Hair follicular keratinocyte (primary cell): Measurements from ENCODE around the gene KANSL1L. TPM values are rescaled to one million over a fixed set of nuclear protein-coding genes. Genes with fewer than 3 reads are reported as not detected.

Experiments used
- total RNA-seq: library from RNA; depleted of rRNA; stranded (reverse); fragments of >200 nt; gene quantifications from 2 replicates; pipeline ENCODE4 v1.2.3, GENCODE V29; 2015

KANSL1L gene, protein sequence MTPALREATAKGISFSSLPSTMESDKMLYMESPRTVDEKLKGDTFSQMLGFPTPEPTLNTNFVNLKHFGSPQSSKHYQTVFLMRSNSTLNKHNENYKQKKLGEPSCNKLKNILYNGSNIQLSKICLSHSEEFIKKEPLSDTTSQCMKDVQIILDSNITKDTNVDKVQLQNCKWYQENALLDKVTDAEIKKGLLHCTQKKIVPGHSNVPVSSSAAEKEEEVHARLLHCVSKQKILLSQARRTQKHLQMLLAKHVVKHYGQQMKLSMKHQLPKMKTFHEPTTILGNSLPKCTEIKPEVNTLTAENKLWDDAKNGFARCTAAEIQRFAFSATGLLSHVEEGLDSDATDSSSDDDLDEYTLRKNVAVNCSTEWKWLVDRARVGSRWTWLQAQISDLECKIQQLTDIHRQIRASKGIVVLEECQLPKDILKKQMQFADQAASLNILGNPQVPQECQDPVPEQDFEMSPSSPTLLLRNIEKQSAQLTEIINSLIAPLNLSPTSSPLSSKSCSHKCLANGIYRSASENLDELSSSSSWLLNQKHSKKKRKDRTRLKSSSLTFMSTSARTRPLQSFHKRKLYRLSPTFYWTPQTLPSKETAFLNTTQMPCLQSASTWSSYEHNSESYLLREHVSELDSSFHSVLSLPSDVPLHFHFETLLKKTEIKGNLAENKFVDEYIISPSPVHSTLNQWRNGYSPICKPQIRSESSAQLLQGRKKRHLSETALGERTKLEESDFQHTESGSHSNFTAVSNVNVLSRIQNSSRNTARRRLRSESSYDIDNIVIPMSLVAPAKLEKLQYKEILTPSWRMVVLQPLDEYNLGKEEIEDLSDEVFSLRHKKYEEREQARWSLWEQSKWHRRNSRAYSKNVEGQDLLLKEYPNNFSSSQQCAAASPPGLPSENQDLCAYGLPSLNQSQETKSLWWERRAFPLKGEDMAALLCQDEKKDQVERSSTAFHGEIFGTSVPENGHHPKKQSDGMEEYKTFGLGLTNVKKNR
- total RNA-seq: 3.0 and 4.8 TPM in 2 replicates

DNA sequence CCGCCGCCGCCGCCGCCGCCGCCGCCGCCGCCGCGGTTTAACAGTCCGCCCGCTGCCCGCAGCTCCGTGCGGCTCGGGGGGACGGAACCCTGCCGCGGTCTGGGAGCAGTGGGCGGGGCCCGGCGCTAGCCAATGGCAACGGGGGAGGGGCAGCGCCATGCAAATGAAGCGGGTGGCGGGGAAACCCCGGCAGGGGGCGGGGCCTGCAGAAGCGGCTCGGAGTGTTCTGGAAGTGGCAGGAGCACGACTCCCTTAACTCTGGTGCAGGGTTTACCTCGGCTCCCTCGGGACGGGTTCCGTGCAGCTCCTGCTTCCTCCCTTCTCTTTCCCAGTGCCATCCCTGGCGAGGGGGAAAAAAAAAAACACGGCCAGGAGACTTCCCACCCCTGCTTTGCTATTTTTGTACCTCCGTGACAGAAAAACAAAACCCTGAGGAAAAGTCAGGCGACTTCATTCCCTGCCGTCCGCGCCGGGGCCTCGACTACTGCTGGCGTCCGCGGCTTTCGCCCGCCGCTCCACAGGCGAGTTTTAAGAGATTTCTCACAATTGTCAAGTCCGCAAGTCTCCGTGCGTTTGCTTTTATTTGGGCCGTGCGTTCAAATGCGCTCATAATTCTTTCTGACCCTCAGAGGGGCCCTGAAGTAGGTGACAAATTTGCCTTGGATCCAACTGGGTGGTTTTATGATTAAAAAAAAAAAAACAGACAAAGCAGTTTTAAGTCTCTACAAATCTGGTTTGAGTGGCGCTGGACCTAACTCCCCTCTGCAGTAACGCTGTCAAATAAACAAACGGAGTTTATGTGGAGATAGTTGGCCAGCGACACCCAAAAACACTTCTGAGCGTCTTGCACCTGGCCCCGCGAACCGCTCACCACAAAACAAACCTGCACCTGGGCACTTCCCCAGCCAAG, at the start of gene KANSL1L:
KANSL1L (minus strand) TSS at position 101 of the 910 bp plus-strand sequence. CDS start 16,827 bp downstream, outside the sequence.

DNA sequence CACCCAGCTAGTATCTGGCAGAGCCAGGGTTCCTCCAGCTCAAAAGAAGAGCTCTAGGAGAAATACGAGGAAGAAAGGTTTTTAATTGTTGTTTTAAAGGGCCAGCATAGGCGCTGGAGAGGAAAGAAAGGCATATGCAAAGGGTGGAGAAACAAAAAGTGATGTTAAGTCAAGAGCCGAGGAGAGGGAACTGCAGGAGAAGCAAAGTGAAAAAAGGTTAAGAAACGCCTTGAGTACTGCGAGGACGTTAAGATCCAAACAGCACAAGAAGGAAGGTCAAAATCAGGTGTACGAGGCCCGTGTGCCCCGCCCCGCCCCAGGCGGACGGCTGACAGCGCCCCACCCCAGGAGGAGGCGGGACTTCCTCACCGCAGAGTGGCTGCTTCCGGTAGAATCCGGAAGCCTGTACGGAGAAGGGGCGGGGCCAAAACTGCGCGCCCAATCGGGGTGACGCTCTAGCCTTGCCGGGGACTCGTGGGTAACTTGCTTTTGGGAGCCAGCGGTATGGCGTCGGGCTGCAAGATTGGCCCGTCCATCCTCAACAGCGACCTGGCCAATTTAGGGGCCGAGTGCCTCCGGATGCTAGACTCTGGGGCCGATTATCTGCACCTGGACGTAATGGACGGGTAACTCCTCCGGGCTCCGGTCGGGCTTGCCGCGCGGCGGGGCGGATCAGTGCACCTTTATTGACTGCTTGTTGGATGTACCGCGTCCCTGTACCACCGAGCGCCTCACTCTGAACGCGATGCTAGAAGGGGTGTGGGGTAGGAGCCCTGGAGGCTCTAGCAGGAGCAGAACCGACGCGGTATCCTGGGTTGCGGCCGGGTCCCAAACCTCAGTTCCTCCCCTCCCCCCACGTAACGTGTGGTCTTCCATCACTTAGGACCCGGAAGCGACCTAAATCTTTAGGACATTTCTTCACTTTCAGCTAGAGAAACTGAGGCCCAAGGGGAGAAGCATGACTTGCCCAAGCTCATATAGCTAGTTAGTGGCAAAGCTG, 168.8 kb downstream of the KANSL1L start, which contains the start of gene RPE:
RPE (plus strand) TSS at position 481 of the 1,000 bp plus-strand sequence; CDS start at position 505, 24 bp downstream.

Other genes with a start within 250 kb of the KANSL1L start
- 66.0 and 118 TPM in 2 replicates for gene RPE, start 168.8 kb downstream of the KANSL1L start, total RNA-seq
- gene ACADL, start 54.0 kb upstream of the KANSL1L start, total RNA-seq: not detected in 2 replicates
- not detected in 2 replicates for gene MYL1, start 143.8 kb upstream of the KANSL1L start, total RNA-seq